Left kidney (tissue), 8 donors: ENCODE results near the gene KCTD14. TPM values are rescaled to one million over a fixed set of nuclear protein-coding genes. Genes with fewer than 3 reads are reported as not detected.
"Not testable (repeated sequence)": the region's sequence is repeated elsewhere in the genome, so short reads cannot be mapped to it uniquely, and the experiment has no call there.

ENCODE experiments used
- DNase-seq: peaks from one replicate; pipeline ENCODE4 v3.0.0-alpha.2; 2013
- long read RNA-seq, 8 donors: transcript quantifications; one replicate each; lab custom pipeline, GENCODE V29; 2026
- polyA plus RNA-seq: library from polyadenylated mRNA; unstranded; fragments of 120-200 nt; gene quantifications from one replicate; pipeline ENCODE4 v1.2.1, GENCODE V29; 2013; ENCODE audit not compliant: insufficient read length

The KCTD14 gene
- polyA plus RNA-seq: 14.1 TPM
- long read RNA-seq, donor 1, transcript KCTD14-201 (2 exons, 1,691 nt): major isoform, 6 of 6 reads
- long read RNA-seq, donor 1, partial matches to known transcripts: 0 of 6 reads
- long read RNA-seq, donor 1, other reads (novel, unspliced or antisense): 0 of 6 reads
- long read RNA-seq, donor 2, transcript KCTD14-201 (2 exons, 1,691 nt): major isoform, 7 of 7 reads
- long read RNA-seq, donor 2, partial matches to known transcripts: 0 of 7 reads
- long read RNA-seq, donor 2, other reads (novel, unspliced or antisense): 0 of 7 reads
- long read RNA-seq, donor 3, partial matches to known transcripts: 6 of 9 reads
- long read RNA-seq, donor 3, other reads (novel, unspliced or antisense): 0 of 9 reads
- long read RNA-seq, donor 4, partial matches to known transcripts: 0 of 1 reads
- long read RNA-seq, donor 4, other reads (novel, unspliced or antisense): 0 of 1 reads
- long read RNA-seq, donor 5, transcript KCTD14-201 (2 exons, 1,691 nt): major isoform, 13 of 13 reads
- long read RNA-seq, donor 5, partial matches to known transcripts: 0 of 13 reads
- long read RNA-seq, donor 5, other reads (novel, unspliced or antisense): 0 of 13 reads
- long read RNA-seq, donor 6, partial matches to known transcripts: 0 of 2 reads
- long read RNA-seq, donor 6, other reads (novel, unspliced or antisense): 0 of 2 reads
- long read RNA-seq, donor 7, transcript KCTD14-201 (2 exons, 1,691 nt): major isoform, 8 of 8 reads
- long read RNA-seq, donor 7, partial matches to known transcripts: 0 of 8 reads
- long read RNA-seq, donor 7, other reads (novel, unspliced or antisense): 0 of 8 reads
- long read RNA-seq, donor 8, partial matches to known transcripts: 0 of 4 reads
- long read RNA-seq, donor 8, other reads (novel, unspliced or antisense): 0 of 4 reads

- peak; percentile 60 for DNase-seq
Measured at GRCh38 chr11:78022397-78023396, at the start of gene KCTD14. Gene KCTD14 (minus strand): TSS chr11:78023276. CDS start chr11:78023249, 27 bp downstream.

GRCh38 chr11:78072455-78072854, 49.4 kb upstream of the KCTD14 start:
- no peak for DNase-seq

DNA sequence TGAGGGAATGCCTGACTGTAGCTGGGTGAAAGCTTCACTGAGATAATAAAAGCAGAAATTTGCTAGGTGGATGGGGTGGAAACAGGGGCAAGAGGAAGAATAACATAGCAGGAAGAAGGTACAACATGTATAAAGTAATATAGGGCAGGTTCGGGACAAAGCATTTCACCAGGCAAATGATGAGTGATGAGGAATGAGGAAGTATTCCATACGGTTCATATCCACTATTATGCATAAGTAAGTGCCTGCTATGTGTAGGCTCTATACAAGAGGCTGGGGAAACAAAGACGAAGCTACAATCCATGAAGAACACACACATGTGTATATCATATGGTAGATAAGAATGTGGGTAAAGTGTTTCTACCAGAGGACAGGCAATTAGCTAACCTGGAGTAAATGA, 48.6 kb upstream of the KCTD14 start:
- DNase-seq: no peak

DNA sequence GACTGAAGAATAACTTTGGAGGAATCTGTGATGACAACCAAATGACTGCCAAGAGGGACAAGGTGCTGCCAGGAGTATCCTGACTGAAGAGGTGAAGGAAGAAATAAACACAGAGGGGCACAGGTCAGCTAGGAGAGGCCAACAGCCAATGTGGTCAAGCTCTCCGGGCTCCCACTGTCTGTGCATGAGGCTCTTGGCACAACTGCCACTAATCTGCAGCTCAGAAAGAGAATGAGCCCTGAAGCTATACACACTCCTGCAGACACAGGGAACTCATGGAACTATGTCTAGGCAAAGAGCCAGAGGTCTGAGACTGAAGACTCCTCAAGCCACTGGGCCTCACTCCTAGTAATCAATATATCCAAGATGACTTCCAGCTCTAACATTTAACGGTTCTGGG, 47.5 kb upstream of the KCTD14 start:
- no peak for DNase-seq

GRCh38 chr11:78069465-78069864, 46.4 kb upstream of the KCTD14 start:
- DNase-seq: no peak

GRCh38 chr11:78067704-78068103, 44.6 kb upstream of the KCTD14 start:
- DNase-seq: no peak

GRCh38 chr11:78066471-78066870, 43.4 kb upstream of the KCTD14 start:
- DNase-seq: no peak

- no peak for DNase-seq
Measured at GRCh38 chr11:78065203-78065602, 42.1 kb upstream of the KCTD14 start.

GRCh38 chr11:78063440-78064181, 40.5 kb upstream of the KCTD14 start, which contains the start of gene THRSP:
Gene THRSP (plus strand): TSS chr11:78063861. CDS start chr11:78063882, 21 bp downstream.
- DNase-seq: no peak

- no peak for DNase-seq
Measured at GRCh38 chr11:78062671-78063070, 39.6 kb upstream of the KCTD14 start.

- DNase-seq: no peak
Measured at GRCh38 chr11:78061921-78062311, 38.8 kb upstream of the KCTD14 start.

- DNase-seq: no peak
Measured at GRCh38 chr11:78061088-78061920, 38.2 kb upstream of the KCTD14 start.

GRCh38 chr11:78060533-78060932, 37.5 kb upstream of the KCTD14 start:
- no peak for DNase-seq

DNA sequence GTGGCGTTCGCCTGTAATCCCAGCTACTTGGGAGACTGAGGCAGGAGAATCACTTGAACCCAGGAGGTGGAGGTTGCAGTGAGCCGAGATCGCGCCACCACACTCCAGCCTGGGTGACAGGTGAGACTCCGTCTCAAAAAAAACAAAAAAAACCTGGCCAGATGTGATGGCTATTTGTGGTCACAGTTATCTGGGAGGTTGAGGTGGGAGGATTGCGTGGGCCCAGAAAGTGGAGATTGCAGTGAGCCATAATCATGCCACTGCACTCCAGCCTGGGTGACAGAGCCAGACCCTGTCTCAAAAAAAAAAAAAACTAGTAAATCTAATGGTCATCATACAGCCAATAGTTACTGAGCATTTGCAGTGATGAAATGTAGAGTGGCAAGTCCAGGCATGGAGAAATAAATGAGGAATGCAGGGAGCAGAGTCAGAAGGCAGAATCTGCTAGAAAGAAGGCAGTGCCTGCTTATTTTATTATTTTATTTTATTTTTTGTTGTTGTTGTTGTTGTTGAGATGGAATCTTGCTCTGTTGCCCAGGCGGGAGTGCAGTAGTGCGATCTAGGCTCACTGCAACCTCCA, 36.8 kb upstream of the KCTD14 start:
- not testable (repeated sequence) for DNase-seq

- no peak for DNase-seq
Measured at GRCh38 chr11:78057462-78058055, 34.5 kb upstream of the KCTD14 start.

GRCh38 chr11:78056093-78056492, 33.0 kb upstream of the KCTD14 start:
- DNase-seq: no peak

DNA sequence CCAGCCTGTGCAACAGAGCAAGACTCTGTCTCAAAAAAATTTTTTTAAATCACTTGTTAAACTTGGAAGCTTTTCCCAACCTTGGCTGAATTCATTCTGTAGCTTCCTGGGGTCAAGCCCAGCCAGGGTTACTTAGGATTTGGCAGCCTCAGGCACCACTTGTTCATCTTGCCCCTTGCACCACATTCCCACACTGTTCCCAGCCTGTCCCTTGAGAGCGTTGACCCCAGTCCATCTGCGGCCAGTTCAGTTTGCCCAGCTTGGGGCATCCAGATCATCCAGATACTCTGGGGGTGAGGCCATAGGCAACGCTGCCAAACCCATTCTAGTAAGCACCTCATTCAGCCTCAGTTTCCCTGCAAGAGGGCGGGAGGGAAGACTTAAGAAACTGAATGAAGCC, 31.9 kb upstream of the KCTD14 start:
- DNase-seq: no peak

DNA sequence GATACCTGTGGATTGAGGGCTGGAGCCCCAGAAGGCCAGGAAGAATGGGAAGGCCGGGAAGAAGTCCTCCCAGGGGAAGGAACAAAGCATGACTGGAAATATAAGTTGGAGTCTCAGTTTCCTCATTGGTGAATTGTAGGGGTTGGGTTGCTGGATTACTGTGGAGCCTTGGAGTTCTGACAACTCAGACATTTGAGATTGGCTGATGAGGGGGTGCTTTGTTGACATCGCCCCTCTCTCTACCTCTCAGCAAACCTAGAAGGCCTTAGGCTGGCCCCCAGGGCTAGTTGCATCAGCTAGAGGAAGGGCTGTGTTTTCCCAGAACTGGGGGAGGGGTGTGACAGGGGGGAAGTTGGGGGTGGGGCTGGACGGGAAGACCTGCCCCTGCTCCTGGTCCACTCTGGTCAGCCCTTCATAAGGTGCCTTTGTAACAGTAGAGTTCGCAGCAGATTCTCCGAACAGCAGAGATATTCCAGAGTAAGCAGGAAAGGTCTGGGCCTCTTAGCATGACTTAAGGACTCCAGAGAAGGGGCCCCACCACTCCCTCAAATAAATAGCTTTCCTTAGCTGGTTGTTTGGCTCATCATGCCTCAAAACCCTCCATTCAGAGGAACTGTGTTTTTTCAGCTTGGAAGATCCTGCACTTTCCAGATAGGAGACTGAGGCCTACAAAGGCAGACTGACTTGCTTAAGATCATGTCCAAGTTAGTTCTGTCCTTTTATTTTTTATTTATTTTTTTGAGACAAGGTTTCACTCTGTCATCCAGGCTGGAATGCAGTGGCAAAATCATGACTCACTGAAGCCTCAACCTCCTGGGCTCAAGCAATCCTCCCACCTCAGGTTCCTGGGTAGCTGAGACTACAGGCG, 28.1 kb upstream of the KCTD14 start:
- no peak for DNase-seq
